Activated naive CD8-positive, alpha-beta T cell treated with anti-CD3 and anti-CD28 coated beads, Interleukin-2, amount 10 ng/mL, durations not matched to agents 7 days and 5 days (primary cell): ENCODE results near the gene MSRB3. TPM values are rescaled to one million over a fixed set of nuclear protein-coding genes. Genes with fewer than 3 reads are reported as not detected.

Source experiments
- ATAC-seq: fragments of 150-1000 bp; cut with Tn5 transposase; one replicate; pipeline ENCODE4 v1.10.0; 2021; ENCODE audit warnings: low read depth, moderate library complexity
- POLR2A ChIA-PET: fragments of 350-600 bp; sonication (Branson Sonifier 250); formaldehyde crosslinking; loops from one replicate; lab custom pipeline; 2021; ENCODE audit warnings: antibody characterized with exemption; lab: Charles Lee
- DNase-seq: peaks from one replicate; pipeline ENCODE4 v3.0.0; 2021
- H3K27ac Mint-ChIP-seq: one replicate; pipeline ENCODE4 v1.8.0; 2022; ENCODE audit warnings: mild to moderate bottlenecking, mixed read lengths
- H3K27me3 Mint-ChIP-seq: one replicate; pipeline ENCODE4 v1.8.0; 2022; ENCODE audit warnings: mild to moderate bottlenecking, moderate library complexity, mixed read lengths
- H3K36me3 Mint-ChIP-seq: one replicate; pipeline ENCODE4 v1.8.0; 2021; ENCODE audit warnings: mild to moderate bottlenecking, mixed read lengths
- H3K4me1 Mint-ChIP-seq: one replicate; pipeline ENCODE4 v1.8.0; 2021; ENCODE audit warnings: mixed read lengths
- H3K4me3 Mint-ChIP-seq: one replicate; pipeline ENCODE4 v1.8.0; 2022; ENCODE audit warnings: mild to moderate bottlenecking, moderate library complexity, mixed read lengths
- H3K9me3 Mint-ChIP-seq: one replicate; pipeline ENCODE4 v1.8.0; 2021; ENCODE audit warnings: mixed read lengths
- total RNA-seq, 2 experiments: library from RNA; stranded (reverse); gene quantifications; one replicate each; pipeline ENCODE4 v1.2.3, GENCODE V29; 2021

The MSRB3 gene
- total RNA-seq, 2 experiments from 2014 or later = not detected

DNA sequence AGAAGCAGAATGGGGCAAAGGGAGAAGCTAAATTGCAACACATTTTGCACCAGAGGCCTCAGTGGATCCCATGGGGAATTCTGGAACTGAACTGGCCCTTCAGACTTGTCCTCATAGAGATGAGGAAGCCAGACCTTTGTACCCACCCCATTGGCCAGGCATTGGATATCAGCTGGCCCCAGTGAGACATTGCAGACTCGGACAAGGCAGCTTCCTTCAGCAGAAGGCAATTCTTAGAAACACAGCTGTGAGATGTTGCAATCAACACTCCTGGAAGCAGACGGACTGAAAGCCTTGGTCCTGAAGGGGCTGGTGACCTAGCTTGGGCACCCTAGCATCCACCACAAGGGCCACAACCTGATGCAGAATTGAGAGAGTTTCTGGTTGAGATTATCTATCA, 218.1 kb downstream of the MSRB3 start:
- no peak for ATAC-seq
- POLR2A ChIA-PET = no interaction called here
- DNase-seq = no peak
- Mint-ChIP-seq H3K27me3 (peaks cover 8% of the 10 kb centered on the region), H3K27ac (no peak overlapping the region), H3K36me3 (no peaks in the 10 kb centered on the region), H3K4me3 (no peak overlapping the region), H3K4me1 (peaks cover 7% of the 10 kb centered on the region), H3K9me3 (no peaks in the 10 kb centered on the region)

DNA sequence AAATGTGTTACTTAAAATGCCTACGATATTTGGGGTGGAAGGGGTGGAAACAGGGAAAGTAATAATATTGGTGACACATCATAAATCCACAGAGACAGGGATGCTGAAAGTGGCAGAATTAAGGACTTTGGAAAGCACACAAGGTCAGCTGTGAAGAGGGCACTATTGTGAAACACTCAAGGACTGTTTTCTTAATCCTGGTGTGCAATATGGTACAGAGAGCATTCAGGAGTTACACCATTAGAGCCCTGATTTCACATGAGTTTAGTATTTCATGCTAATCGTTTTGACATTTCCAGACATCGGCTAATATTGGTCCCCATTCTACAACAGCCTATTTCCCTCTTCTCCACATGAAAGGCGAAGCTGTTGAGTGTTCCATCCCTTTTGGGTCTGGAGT, 219.2 kb downstream of the MSRB3 start:
- Mint-ChIP-seq H3K27me3 (peaks cover 4% of the 10 kb centered on the region), H3K27ac (no peak overlapping the region), H3K4me3 (no peak overlapping the region), H3K36me3 (no peaks in the 10 kb centered on the region), H3K9me3 (no peaks in the 10 kb centered on the region), H3K4me1 (peaks cover 4% of the 10 kb centered on the region)
- POLR2A ChIA-PET = interaction anchor here (0.6 kb wide), 1 partner anchor 552 kb away, joined by 3 read pairs; no protein-coding TSS in a partner anchor
- ATAC-seq (no peak), DNase-seq (no peak)

DNA sequence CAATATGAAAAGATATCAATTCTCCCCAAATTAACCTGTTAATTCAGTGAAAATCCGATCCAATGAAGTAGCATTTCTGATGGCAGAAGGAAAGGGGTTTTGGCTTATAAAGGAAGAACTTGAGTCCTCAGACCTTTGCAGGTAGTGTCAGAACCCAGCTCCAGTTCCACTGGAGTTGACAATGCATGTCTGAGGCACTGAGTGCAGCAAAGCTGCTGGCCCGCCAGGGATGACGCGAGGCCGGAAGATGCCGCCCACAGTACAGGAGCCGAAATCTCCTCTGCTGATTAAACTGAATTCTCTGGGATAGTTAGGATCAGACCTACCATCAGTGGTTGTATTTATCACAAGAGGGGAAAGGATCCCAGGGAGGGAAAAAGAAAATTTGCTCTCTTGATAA, 220.7 kb downstream of the MSRB3 start:
- no peaks in the 10 kb centered on the region for H3K4me1 Mint-ChIP-seq
- no peaks in the 10 kb centered on the region for H3K9me3 Mint-ChIP-seq
- no peaks in the 10 kb centered on the region for H3K36me3 Mint-ChIP-seq
- H3K27ac Mint-ChIP-seq = no peak overlapping the region
- no peak overlapping the region for H3K4me3 Mint-ChIP-seq
- ATAC-seq (no peak), DNase-seq (no peak)
- POLR2A ChIA-PET = no interaction called here
- H3K27me3 Mint-ChIP-seq = peaks cover 4% of the 10 kb centered on the region

DNA sequence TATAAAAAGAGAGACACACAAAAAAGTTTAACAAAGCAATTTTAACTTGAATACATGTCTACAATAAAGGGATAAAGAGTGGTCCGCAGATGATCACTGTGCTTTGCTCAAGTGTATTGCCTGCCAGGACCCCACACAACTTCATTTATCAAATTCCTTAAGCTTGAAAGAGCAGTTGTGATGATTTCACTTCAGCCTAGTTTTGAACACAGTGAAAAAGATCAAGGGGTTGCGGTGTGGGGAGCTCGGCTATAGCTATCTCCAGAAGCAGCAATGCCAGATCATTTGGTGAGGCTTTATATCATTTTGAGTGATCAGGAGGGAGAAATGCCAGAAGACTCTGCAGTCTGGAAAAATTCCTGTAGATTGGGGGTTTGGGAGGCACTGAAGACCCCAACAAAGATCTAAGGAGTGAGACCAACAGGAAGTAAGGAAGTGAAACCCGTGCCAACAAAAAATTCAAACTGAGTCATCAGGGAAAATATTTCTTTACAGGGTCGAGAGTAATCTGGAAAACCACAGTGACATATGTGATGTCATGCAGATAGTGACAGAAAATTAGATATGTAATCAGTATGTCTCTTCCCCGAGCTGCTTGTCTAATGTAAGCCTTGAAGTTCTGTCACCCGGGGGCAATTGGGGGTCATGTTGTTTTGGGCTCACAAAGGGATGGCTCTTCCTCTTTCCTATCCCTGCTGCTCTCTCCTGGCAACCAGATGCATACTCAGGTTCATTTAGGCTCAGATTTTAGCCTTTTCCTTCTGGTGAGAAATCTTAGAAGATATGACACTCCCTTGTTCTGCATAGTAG, 221.8 kb downstream of the MSRB3 start:
- Mint-ChIP-seq H3K27me3 (peaks cover 4% of the 10 kb centered on the region), H3K4me3 (no peak overlapping the region), H3K27ac (no peak overlapping the region), H3K9me3 (no peaks in the 10 kb centered on the region), H3K36me3 (no peaks in the 10 kb centered on the region), H3K4me1 (no peaks in the 10 kb centered on the region)
- no peak for DNase-seq
- POLR2A ChIA-PET = no interaction called here
- ATAC-seq = no peak

DNA sequence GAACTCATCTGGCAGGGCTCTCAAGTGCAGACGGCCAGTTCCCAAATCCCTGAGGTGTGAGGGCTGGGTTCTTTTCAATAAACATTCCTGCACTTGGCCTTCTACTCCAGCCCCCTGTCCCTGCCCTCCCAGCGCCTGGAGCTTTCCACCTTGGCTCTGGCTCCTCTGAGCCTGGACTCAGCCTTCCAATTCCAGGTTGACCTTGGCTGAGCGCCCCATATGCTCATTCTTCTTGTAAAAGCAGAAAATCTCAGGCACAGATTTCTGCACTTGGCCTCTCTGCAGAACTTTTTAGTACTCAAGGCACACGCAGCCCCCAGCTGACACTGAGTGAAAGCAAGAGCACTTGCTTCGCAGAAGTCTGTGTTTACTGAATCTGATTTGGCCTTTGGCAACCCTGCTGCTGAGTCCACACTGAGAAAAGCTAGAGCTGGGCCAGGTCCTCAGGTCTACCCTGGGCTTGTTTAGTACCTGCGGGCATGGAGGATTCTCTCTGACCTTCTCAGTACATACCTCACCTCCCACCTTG, 222.7 kb downstream of the MSRB3 start:
- POLR2A ChIA-PET = no interaction called here
- Mint-ChIP-seq H3K9me3 (no peaks in the 10 kb centered on the region), H3K27ac (no peak overlapping the region), H3K4me1 (no peaks in the 10 kb centered on the region), H3K27me3 (peaks cover 4% of the 10 kb centered on the region), H3K36me3 (no peaks in the 10 kb centered on the region), H3K4me3 (no peak overlapping the region)
- no peak for ATAC-seq
- no peak for DNase-seq

DNA sequence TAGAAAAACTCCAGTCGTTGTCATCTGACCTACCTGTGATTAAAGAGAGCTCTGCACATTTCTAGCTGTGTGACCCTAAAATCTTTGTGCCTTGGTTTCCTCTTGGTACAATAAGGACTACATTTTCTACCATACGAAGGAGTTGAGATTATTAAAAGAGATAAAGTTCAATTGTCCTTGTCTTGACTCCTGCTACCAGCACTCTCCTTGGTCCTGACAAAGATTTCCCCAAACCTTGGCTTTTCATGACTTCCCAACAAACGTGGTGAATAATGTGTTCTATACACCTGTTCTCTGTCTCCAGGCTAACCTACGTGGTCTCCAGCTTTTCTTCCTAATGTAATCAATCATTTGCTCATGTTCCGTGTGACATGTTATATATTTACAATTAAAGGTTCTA, 223.5 kb downstream of the MSRB3 start:
- Mint-ChIP-seq H3K27ac (no peak overlapping the region), H3K4me3 (no peak overlapping the region), H3K27me3 (peaks cover 1% of the 10 kb centered on the region), H3K4me1 (no peaks in the 10 kb centered on the region), H3K9me3 (no peaks in the 10 kb centered on the region), H3K36me3 (no peaks in the 10 kb centered on the region)
- DNase-seq (no peak), ATAC-seq (no peak)
- POLR2A ChIA-PET = no interaction called here

DNA sequence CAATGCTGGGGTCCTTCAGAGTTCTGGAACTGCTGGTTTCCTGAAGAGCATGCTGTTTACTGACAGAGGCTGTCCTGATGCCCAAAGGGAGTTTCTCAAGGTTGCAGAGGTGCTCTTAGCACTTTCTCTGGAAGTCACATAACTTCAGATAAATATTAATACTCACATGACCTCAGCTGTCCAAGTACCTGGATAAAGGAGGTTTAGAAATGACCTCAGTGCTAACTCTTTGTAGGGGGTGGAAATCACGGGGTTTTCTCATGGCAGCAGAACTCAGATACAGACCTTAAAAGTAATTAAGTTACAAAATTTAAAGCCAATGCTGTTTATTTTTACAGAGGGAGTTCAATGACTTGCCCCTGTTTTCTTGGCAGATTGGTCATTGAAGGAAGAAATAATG, 225.9 kb downstream of the MSRB3 start:
- POLR2A ChIA-PET = no interaction called here
- Mint-ChIP-seq H3K27me3 (no peaks in the 10 kb centered on the region), H3K4me1 (no peaks in the 10 kb centered on the region), H3K27ac (no peak overlapping the region), H3K9me3 (no peaks in the 10 kb centered on the region), H3K36me3 (no peaks in the 10 kb centered on the region), H3K4me3 (no peak overlapping the region)
- ATAC-seq (no peak), DNase-seq (no peak)

DNA sequence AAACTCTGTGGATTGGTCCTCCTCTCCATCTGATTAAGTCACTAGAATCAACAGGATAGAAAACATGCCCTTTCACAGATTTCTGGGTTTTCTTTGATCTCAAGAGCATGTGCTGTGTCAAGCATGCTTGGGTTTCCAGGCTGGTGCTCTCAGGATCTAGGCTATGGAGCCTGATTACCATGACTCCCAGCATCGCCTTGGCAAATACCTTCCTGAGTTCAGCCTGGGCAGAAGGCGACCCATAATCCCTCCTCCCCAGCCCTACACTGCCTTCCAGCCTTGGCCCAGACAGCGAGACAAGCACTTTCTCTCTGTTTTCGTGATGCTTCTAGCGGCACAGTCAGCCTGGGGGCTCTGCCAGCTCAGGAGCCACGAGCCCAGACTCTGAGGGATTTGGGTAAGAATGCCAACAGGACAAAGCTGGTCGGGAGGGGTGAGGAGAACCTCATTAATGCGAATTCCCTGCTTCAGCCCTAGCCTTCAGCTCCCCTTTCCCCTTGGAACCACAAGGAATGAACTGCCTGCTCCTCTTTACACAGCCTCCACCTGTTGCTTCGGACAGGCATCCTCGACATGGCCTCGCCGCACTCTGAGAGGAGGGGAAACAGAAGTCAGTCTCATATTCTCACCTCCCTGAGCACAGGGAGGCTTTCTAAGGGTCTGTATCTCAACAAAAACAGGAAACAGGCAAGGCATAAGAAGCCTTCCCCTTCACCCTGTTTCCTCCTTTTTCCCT, 227.1 kb downstream of the MSRB3 start:
- Mint-ChIP-seq H3K36me3 (no peaks in the 10 kb centered on the region), H3K4me3 (no peak overlapping the region), H3K4me1 (no peaks in the 10 kb centered on the region), H3K27ac (no peak overlapping the region), H3K27me3 (peaks cover 2% of the 10 kb centered on the region), H3K9me3 (no peaks in the 10 kb centered on the region)
- no peak for ATAC-seq
- no peak for DNase-seq
- POLR2A ChIA-PET = no interaction called here

DNA sequence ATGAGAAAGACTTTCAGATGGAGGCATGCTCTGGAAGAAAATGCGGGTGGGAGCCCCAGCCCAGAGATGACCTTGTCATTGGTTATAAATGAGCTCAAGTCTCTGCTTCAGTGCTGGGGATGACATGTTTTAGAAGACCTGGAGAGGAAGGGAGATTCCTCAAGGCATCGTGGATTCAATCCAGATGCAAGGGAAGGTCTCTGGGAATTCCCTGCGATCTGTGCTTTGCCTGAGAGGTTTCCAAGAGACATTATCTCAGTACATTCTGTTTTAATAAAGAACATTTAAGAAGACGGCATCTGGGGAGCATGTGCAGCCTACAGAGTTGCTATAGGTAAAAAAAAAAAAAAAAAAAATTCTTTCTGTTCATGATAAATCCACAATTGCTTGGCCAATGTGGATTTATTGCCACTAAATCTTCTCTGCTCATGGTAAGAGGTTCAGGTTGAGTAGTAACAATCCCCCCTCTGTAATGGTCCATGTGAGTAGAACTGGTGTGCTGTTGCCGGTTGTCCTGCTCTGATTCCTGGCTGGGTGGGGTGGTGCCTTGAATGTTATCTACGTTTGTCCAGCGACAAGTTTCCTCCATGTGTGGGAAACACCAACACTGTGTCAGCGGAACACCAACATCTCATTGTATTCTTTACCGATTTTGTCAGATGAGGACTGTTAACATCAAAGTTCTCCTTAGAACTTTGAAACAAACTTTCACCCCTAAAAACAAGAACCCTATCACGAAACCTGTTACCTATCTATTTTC, 230.0 kb downstream of the MSRB3 start:
- DNase-seq = no peak
- POLR2A ChIA-PET = no interaction called here
- no peak overlapping the region for H3K4me3 Mint-ChIP-seq
- H3K27ac Mint-ChIP-seq = no peak overlapping the region
- ATAC-seq = no peak
- H3K9me3 Mint-ChIP-seq = no peaks in the 10 kb centered on the region
- H3K4me1 Mint-ChIP-seq = no peaks in the 10 kb centered on the region
- peaks cover 4% of the 10 kb centered on the region for H3K27me3 Mint-ChIP-seq
- no peaks in the 10 kb centered on the region for H3K36me3 Mint-ChIP-seq

DNA sequence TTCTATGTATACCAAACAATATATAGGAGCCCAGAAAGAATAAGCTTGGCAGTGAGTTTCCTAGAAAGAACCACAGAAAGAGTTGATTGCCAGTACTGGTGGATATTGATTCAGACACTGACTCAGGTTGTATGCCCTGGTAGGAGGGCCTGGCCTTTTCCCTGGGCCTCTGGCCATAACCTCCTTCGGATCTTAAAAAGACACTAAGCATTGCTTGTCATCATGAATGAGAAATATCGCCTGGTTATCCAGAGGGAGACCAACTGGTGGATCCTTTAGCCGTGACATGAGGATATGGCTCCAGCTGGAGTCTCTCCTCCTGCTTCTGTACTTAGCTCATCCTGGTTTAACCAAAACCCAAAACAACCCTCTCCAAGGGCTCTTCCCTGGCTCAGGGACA, 231.5 kb downstream of the MSRB3 start:
- Mint-ChIP-seq H3K27ac (no peak overlapping the region), H3K9me3 (no peaks in the 10 kb centered on the region), H3K4me3 (no peak overlapping the region), H3K4me1 (no peaks in the 10 kb centered on the region), H3K27me3 (peaks cover 4% of the 10 kb centered on the region), H3K36me3 (no peaks in the 10 kb centered on the region)
- no peak for DNase-seq
- no peak for ATAC-seq
- POLR2A ChIA-PET = no interaction called here

DNA sequence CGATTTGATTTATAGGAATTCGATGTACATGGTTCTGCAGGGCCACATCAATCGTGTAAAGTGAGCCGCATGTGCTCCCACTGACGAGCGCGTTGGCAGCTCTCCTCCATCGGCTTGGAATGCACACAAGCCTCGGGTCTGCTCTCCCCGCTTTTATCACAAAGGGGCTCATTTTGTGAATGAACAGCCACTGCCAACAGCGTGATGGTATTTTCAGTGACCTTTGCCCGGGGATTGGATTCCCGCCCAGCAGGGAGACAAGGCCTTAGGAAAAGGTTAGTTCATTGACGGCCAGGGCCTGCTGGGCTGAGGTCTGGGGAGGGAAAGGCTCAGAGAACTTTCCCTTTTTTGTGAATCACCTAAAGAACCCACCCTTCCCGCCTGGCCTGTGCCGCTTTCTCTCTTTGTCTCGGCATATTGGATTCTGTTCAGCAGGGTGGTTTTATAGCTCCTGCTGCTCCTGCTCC, 232.1 kb downstream of the MSRB3 start:
- H3K9me3 Mint-ChIP-seq = no peaks in the 10 kb centered on the region
- no peak for ATAC-seq
- H3K27ac Mint-ChIP-seq = no peak overlapping the region
- peaks cover 4% of the 10 kb centered on the region for H3K27me3 Mint-ChIP-seq
- no peak overlapping the region for H3K4me3 Mint-ChIP-seq
- POLR2A ChIA-PET = no interaction called here
- no peaks in the 10 kb centered on the region for H3K36me3 Mint-ChIP-seq
- no peak for DNase-seq
- no peaks in the 10 kb centered on the region for H3K4me1 Mint-ChIP-seq

DNA sequence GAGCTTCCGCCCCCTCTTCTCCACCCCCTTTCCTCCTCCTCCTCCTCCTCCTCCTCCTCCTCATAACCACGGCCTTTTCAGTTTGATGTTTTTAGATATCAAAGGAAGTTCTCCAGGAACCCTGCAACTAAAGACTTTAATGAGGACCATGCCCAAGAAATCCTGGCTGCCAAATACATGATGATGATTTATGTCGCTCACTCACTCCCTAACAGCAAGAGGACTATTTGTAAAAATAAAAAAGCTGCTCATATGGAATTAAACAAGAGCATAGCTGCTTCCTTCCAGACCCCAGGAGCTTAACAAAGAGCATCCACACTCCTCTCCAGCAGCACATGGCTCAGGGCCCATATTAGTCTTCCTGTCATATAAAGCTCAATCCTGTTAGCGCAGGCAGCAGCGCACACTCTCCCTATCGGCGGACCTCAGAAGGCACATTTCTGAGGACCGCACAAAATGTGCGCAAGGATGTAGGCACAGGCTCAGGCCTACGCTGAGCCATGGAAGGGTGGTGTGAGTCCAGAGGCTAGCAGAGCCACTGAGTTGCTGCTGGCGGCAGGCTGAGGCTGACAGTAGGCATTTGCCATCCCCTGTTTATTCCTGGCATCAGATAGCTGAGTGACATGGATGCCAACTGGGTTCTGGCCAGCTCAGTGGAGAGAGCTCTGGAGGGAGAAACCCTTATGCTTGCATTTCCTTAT, 232.8 kb downstream of the MSRB3 start:
- H3K27me3 Mint-ChIP-seq = peaks cover 4% of the 10 kb centered on the region
- H3K4me3 Mint-ChIP-seq = no peak overlapping the region
- POLR2A ChIA-PET = no interaction called here
- H3K9me3 Mint-ChIP-seq = no peaks in the 10 kb centered on the region
- no peaks in the 10 kb centered on the region for H3K36me3 Mint-ChIP-seq
- H3K4me1 Mint-ChIP-seq = no peaks in the 10 kb centered on the region
- H3K27ac Mint-ChIP-seq = no peak overlapping the region
- DNase-seq (no peak), ATAC-seq (no peak)

DNA sequence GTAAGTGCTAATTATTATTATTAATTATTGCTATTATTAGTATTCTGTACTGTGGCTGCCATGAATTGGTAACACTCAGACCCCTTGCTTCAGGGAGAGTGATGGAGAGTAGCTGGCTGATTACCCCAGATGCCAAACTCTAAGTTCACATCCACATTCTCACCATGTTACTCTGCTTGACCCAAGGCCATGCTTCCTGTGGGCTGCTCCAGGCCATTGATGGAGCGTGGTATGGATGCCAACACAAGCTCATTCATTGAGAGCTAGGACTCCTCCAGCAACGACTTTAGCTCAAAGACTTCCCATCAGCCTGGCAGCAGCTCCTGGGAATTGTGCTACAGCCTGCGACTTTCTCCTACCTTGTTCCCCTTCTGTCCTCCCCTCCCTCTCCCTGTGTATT, 233.4 kb downstream of the MSRB3 start:
- ATAC-seq (no peak), DNase-seq (no peak)
- Mint-ChIP-seq H3K4me3 (no peak overlapping the region), H3K36me3 (no peaks in the 10 kb centered on the region), H3K27me3 (peaks cover 4% of the 10 kb centered on the region), H3K27ac (no peak overlapping the region), H3K4me1 (no peaks in the 10 kb centered on the region), H3K9me3 (no peaks in the 10 kb centered on the region)
- POLR2A ChIA-PET = no interaction called here
